Fibroblast of lung (primary cell): ENCODE data around the gene CRYBG2. TPM values are rescaled to one million over a fixed set of nuclear protein-coding genes. Genes with fewer than 3 reads are reported as not detected.

Source experiments
- DNase-seq, 2 donors: peaks; one replicate each; pipeline versions ENCODE4 v3.0.0 to v3.0.0-alpha.2; 2010; ENCODE audit warnings: low read depth in 2 of 2
- H2AFZ ChIP-seq: 2 replicates; pipeline ENCODE4 v1.5.1; 2012; ENCODE audit warnings: low read length, control low read depth, inconsistent platforms
- H3K27ac ChIP-seq: 2 replicates; pipeline ENCODE4 v1.5.1; 2011; ENCODE audit warnings: low read length, control low read depth; ENCODE audit not compliant: insufficient read depth
- H3K27me3 ChIP-seq: 2 replicates; pipeline ENCODE4 v1.5.1; 2011; ENCODE audit warnings: mild to moderate bottlenecking, low read length; ENCODE audit not compliant: control insufficient read depth, insufficient read depth
- H3K36me3 ChIP-seq: 2 replicates; pipeline ENCODE4 v1.5.1; 2011; ENCODE audit warnings: low read length; ENCODE audit not compliant: control insufficient read depth, insufficient read depth
- H3K4me1 ChIP-seq: 2 replicates; pipeline ENCODE4 v1.5.1; 2011; ENCODE audit warnings: low read length; ENCODE audit not compliant: control insufficient read depth, insufficient read depth; ENCODE audit errors: extremely low read depth
- H3K4me2 ChIP-seq: 2 replicates; pipeline ENCODE4 v1.5.1; 2011; ENCODE audit warnings: low read length, control low read depth; ENCODE audit not compliant: insufficient read depth; ENCODE audit errors: extremely low read depth
- H3K4me3 ChIP-seq, 4 experiments: fragments of 200-600 bp in 1 of 4; sonication (generic) in 1 of 4; replicated peaks in 1 of 4; 2 replicates each; pipeline ENCODE4 v1.5.1; 2011 to 2016; ENCODE audit warnings: low read length in 4 of 4, low read depth in 3 of 4, mild to moderate bottlenecking in 3 of 4, control low read depth in 2 of 4, inconsistent platforms in 1 of 4, mixed read lengths in 1 of 4; ENCODE audit not compliant: insufficient read depth in 1 of 4; ENCODE audit errors: control extremely low read depth in 1 of 4
- H3K79me2 ChIP-seq: 2 replicates; pipeline ENCODE4 v1.5.1; 2012; ENCODE audit warnings: mild to moderate bottlenecking, low read length, inconsistent platforms; ENCODE audit not compliant: control insufficient read depth, insufficient read depth
- H3K9ac ChIP-seq: 2 replicates; pipeline ENCODE4 v1.5.1; 2011; ENCODE audit warnings: mild to moderate bottlenecking, low read length, control low read depth; ENCODE audit not compliant: insufficient read depth
- H3K9me3 ChIP-seq: 2 replicates; pipeline ENCODE4 v1.5.1; 2012; ENCODE audit warnings: low read depth, low read length; ENCODE audit not compliant: control insufficient read depth, insufficient read depth
- H4K20me1 ChIP-seq: 2 replicates; pipeline ENCODE4 v1.5.1; 2011; ENCODE audit warnings: low read length; ENCODE audit not compliant: control insufficient read depth, insufficient read depth; ENCODE audit errors: extremely low read depth
- EZH2 ChIP-seq: IDR thresholded peaks from 2 replicates; pipeline ENCODE4 v1.5.1; 2012; ENCODE audit warnings: low read length, control low read depth, mild to moderate bottlenecking; ENCODE audit errors: missing control alignments
- polyA plus RNA-seq, 2 donors: library from polyadenylated mRNA; depleted of rRNA in 1 of 2; stranded (reverse) in 1 of 2; unstranded in 1 of 2; fragments of >200 nt; gene quantifications; 2 replicates each; pipeline ENCODE4 v1.2.1, GENCODE V29; 2011 to 2012; ENCODE audit warnings: missing spikeins in 1 of 2
- total RNA-seq: library from RNA; depleted of rRNA; stranded (reverse); fragments of >200 nt; gene quantifications from 2 replicates; pipeline ENCODE4 v1.2.1, GENCODE V29; 2014
- TF ChIP-seq, protein P1 (sequence below), 2 donors: IDR thresholded peaks in 1 of 2; conservative IDR thresholded peaks in 1 of 2; 1 replicate in 1 of 2; 2 replicates in 1 of 2; pipeline ENCODE4 v1.5.1; 2011 to 2012; ENCODE audit warnings: low read length in 2 of 2, control low read depth in 1 of 2, inconsistent platforms in 1 of 2, low read depth in 1 of 2, mild to moderate bottlenecking in 1 of 2

The CRYBG2 gene
- total and polyA plus RNA-seq, 2 donors (not counting 1 experiment from before 2014, with no cell fraction given): not detected

DNA sequence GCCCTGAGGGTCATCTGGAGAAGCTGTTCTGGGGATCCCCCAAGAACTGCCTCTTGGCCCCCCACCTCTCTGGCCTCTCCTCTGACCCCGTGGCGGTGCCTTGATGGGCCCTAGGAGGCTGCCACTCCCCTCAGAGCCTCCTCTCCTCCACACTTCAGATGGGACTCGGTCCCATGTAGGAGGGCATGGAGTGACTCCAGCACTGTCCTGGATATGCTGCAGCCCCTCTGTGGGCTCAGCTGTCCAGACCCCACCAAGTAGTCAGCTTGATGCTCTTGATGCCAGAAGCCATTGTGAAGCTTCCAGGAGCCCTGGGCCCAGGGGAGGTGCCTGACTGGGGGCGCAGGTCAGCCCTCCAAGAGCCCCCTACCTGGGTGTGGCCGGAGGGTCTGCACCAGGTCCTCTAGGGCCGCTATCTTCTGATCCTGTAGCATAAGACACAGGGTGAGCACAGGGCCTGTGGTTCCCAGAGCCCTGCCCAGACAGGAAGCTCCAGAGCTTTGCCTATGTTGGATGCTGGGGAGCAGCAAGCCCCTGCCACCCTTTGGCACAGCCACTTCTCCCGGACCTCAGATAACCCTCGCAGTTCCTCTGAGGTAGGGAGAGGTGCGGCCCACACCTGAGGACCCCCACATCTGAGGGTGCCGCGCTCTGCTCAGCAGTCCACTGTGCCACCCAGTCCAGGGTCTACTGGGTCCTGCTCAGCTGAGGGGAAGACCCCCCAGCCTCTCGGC is 56.7 kb downstream of the CRYBG2 start:
- Histone ChIP-seq H3K9me3 (no peaks in the 10 kb centered on the region), H3K9ac (no peak overlapping the region), H4K20me1 (no peaks in the 10 kb centered on the region), H3K79me2 (no peaks in the 10 kb centered on the region), H3K27ac (no peak overlapping the region), H3K27me3 (no peaks in the 10 kb centered on the region), H3K4me3 (no peak overlapping the region), H3K4me1 (peaks cover 6% of the 10 kb centered on the region), H3K4me2 (no peak overlapping the region), H2AFZ (no peak overlapping the region), H3K36me3 (no peaks in the 10 kb centered on the region)
- DNase-seq: no peak
- TF ChIP-seq EZH2: no peak
- TF ChIP-seq, protein P1, sequence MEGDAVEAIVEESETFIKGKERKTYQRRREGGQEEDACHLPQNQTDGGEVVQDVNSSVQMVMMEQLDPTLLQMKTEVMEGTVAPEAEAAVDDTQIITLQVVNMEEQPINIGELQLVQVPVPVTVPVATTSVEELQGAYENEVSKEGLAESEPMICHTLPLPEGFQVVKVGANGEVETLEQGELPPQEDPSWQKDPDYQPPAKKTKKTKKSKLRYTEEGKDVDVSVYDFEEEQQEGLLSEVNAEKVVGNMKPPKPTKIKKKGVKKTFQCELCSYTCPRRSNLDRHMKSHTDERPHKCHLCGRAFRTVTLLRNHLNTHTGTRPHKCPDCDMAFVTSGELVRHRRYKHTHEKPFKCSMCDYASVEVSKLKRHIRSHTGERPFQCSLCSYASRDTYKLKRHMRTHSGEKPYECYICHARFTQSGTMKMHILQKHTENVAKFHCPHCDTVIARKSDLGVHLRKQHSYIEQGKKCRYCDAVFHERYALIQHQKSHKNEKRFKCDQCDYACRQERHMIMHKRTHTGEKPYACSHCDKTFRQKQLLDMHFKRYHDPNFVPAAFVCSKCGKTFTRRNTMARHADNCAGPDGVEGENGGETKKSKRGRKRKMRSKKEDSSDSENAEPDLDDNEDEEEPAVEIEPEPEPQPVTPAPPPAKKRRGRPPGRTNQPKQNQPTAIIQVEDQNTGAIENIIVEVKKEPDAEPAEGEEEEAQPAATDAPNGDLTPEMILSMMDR (conservative IDR thresholded peaks at IDR 0.05 in 1 of 2, IDR thresholded peaks at IDR 0.05 in 1 of 2; ENCODE audit: low read depth in 1 of 2, low read length in 2 of 2): no peak

DNA sequence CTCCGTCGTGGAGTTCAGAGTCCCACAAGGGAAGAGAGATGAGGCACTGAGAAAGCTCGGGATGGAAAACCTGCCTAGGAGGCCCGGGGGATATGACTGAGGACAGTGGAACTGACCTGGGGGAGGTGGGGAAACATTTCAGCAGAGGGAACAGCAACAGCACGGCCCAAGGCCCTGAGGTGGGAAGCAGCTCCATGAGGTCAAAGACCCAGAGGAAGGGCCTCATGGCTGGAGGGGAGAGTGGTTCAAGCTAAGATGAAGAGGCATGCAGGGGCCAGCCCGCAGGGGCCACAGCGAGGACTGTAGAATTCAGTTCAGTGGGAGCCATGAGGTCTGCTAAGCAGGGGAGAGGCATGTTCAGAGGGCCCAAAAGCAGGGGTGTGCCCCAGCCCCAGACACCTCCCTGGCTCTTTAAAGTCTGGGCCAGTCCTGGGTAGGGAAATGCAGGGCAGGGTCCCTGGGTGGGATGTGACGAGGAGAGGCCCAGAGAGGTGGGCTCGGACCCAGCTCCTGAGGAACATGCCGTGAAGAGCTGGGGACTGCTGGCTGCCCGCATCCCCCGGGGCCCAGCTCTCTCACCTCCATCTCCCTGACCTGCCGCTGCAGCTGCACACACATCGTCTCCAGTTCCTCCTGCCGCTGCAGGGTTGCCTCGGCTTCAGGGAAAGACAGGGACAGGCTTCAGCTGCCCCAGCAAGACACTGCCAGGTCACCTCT is 57.4 kb downstream of the CRYBG2 start:
- Histone ChIP-seq H3K9ac (no peak overlapping the region), H3K4me1 (peaks cover 3% of the 10 kb centered on the region), H3K79me2 (no peaks in the 10 kb centered on the region), H3K27ac (no peak overlapping the region), H3K4me3 (no peak overlapping the region), H3K27me3 (no peaks in the 10 kb centered on the region), H2AFZ (no peak overlapping the region), H4K20me1 (no peaks in the 10 kb centered on the region), H3K9me3 (no peaks in the 10 kb centered on the region), H3K36me3 (no peaks in the 10 kb centered on the region), H3K4me2 (no peak overlapping the region)
- TF ChIP-seq, protein P1 (conservative IDR thresholded peaks at IDR 0.05 in 1 of 2, IDR thresholded peaks at IDR 0.05 in 1 of 2; ENCODE audit: low read depth in 1 of 2, low read length in 2 of 2): no peak
- TF ChIP-seq EZH2: no peak
- no peak for DNase-seq

DNA sequence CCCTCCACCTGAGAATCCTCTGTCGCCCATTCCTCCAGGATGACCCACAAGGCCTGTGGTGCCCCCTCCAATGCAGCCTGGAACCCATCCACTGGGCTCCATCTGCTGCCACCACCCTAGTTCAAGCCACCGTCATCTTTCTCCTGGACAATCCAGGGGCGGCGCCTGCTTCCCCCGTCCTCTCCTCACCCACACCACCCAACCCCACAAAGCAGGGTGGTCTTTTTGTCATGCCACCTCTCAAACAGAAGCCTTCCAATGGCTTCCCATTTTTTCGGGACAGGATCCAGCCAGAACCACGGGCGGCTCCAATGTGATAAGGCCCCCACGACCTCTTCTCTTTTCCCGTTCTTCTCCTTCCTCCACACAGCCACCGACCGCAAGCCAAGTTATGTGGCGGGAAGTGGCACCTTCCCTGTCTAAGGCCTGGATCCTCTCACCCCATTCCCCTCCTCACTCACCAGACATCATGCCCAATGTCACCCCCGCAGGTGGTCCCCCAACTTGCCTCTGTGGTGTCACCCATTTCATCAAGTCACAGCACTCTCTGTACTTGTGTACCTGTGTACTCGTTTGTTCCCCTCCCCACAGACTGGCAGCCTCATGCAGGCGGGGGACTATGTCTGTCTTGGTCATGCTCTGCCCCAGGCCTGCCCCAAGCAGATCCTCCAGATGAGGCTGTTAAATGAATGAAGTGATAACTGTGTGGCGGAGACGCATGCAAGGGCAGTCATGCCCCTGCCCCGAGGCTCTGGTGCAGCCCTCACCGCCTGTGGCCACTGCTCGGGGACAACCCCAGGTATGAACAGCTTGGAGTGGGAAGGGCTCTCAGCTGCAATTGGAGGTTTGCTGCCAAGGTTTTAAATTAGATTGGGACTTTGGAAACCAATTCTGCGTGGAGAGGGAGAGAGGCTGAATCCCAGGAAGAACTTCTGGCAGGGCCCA is 58.5 kb downstream of the CRYBG2 start:
- Histone ChIP-seq H3K4me2 (no peak overlapping the region), H2AFZ (no peak overlapping the region), H3K79me2 (no peaks in the 10 kb centered on the region), H3K4me3 (no peak overlapping the region), H3K4me1 (peaks cover 3% of the 10 kb centered on the region), H4K20me1 (no peaks in the 10 kb centered on the region), H3K36me3 (no peaks in the 10 kb centered on the region), H3K27ac (no peak overlapping the region), H3K9ac (no peak overlapping the region), H3K9me3 (no peaks in the 10 kb centered on the region), H3K27me3 (no peaks in the 10 kb centered on the region)
- TF ChIP-seq, protein P1 (conservative IDR thresholded peaks at IDR 0.05 in 1 of 2, IDR thresholded peaks at IDR 0.05 in 1 of 2; ENCODE audit: low read depth in 1 of 2, low read length in 2 of 2): no peak
- no peak for TF ChIP-seq EZH2
- no peak for DNase-seq
